K562 treated with DMSO at 1 percent for 4 hours (cell line): ENCODE results near the gene CHMP4B. TPM values are rescaled to one million over a fixed set of nuclear protein-coding genes. Genes with fewer than 3 reads are reported as not detected.

ENCODE experiments used
- total RNA-seq: library from RNA; unstranded; fragments of 300-600 nt; gene quantifications from 2 replicates; pipeline ENCODE4 v1.2.3, GENCODE V29; 2022; ENCODE audit not compliant: insufficient read depth

The CHMP4B gene, protein sequence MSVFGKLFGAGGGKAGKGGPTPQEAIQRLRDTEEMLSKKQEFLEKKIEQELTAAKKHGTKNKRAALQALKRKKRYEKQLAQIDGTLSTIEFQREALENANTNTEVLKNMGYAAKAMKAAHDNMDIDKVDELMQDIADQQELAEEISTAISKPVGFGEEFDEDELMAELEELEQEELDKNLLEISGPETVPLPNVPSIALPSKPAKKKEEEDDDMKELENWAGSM
- 84.5 and 86.3 TPM in 2 replicates for total RNA-seq

DNA sequence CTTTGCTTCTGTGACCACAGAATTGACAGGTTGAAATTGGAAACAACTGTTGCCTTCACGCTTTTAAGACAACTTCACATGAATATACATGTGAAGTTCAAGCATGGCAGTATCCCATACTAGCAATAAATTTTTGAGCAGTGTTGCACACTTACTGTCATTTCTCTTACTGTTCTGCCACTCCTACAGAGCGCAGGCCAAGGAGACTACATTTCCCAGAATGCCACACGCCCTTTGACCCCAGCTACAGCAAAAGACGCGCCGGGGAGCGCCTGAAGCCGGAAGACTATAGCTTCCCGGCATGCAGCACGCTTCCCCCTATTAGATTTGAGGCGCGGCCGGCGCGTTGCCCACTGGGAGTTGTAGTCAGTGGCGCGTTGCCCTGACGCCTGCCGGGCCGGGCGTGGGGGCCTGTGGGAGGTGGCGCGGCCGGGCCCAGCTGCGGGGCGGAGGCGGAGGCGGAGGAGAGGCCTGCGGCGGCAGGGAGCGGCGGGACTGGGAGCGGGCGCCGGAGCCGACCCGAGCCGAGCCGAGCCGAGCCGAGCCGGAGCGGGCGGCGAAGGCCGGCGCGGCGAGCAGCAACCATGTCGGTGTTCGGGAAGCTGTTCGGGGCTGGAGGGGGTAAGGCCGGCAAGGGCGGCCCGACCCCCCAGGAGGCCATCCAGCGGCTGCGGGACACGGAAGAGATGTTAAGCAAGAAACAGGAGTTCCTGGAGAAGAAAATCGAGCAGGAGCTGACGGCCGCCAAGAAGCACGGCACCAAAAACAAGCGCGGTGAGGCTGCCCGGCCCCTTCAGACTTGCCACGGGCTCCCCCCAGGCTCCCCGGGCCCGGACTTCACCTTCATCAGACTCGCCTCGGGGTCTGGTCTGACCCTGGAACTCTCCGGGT lies at the start of gene CHMP4B:
Gene CHMP4B (plus strand): TSS at position 464 of the 891 bp plus-strand sequence. CDS start 121 bp downstream, at position 585.

Other genes with a start within 250 kb of the CHMP4B start
- gene C20orf144, start 149.0 kb upstream of the CHMP4B start, total RNA-seq = not detected in 2 replicates
- gene ACTL10, start 144.4 kb upstream of the CHMP4B start, total RNA-seq = not detected in 2 replicates
- gene NECAB3, start 136.9 kb upstream of the CHMP4B start, total RNA-seq = 44.9 and 45.2 TPM in 2 replicates
- gene E2F1, start 125.0 kb upstream of the CHMP4B start, total RNA-seq = 38.2 and 50.8 TPM in 2 replicates
- 6.5 and 9.0 TPM in 2 replicates for gene PXMP4, start 91.0 kb upstream of the CHMP4B start, total RNA-seq
- 1.8 and 3.6 TPM in 2 replicates for gene ZNF341, start 79.4 kb upstream of the CHMP4B start, total RNA-seq
- 218 and 247 TPM in 2 replicates for gene RALY, start 182.6 kb downstream of the CHMP4B start, total RNA-seq